ENCODE measurements around the gene SGF29. TPM values are rescaled to one million over a fixed set of nuclear protein-coding genes. Genes with fewer than 3 reads are reported as not detected.

The SGF29 gene
- 25.3 TPM for total RNA-seq (2013)
- 10 to 100 TPM; 14.0 to 24.3 (median 18.8) TPM for polyA plus RNA-seq
- polyA minus RNA-seq: 20.0 and 31.0 TPM in 2 replicates
- 4.1 to 17.4 (median 11.5) reads per million in 11 experiments for total RNA-seq

DNA sequence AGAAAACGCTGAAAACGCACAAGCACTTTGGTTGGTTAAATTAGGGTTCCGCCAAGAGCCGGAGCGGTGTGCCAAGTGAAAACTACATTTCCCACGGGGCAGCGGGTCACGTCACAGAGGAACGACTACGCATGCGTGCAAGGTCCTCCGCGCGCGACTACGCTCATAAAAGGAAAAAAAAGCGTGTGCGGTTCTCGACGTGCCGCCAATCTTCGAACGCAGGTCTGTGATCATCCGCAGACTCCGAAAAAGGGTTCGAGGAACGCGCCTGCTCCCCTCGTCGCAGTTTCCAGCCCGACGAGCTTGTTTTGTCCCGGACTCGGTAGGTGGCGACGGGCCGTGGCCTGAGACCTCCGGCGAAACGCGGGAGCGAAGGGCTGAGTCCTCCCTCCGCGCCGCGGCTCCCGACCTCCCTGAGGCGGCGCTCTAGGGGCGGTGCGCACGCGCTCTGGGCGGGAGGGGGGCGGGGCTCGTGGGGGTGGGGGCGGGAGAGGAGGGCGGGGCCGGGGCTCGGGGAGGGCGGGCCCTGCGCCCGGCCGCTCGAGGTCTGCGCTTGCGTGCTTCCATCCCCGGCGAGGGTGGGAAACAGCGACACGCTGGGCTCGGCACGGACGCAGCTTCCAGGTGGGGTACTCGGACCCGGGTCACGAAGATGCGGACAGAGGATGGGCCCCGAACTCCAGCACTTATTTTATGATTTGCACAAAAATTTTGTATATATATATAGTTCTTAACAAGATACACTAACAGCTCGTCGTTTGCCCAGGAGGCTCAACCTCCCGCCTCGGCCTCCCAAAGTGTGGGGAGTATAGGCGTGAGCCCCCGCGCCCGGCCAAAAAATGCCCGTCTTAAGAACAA, at the start of gene SGF29:
TSS of gene SGF29 (plus strand) at position 145 of the 858 bp plus-strand sequence. CDS start 27,150 bp downstream, outside the sequence.
- peaks cover 5% of the 10 kb centered on the region for H4K20me1 ChIP-seq (ENCODE audit: insufficient read depth, low read length)
- Mint-ChIP-seq H3K27ac (peak within 1 kb of the TSS; percentile 95 to 99 (median 98)), H3K9me3 (peaks cover 0 to 2% (median 0%) of the 10 kb centered on the region in 7 donors), H3K4me3 (peak within 1 kb of the TSS; percentile 87 to 90), H3K36me3 (peaks cover 15 to 22% of the 10 kb centered on the region in 2 donors), H3K27me3 (ENCODE audit: low read depth in 3 of 3) (peaks cover 0 to 1% (median 1%) of the 10 kb centered on the region in 3 donors), H3K4me1 (peaks cover 28% of the 10 kb centered on the region)
- H3K4me2 ChIP-seq (replicated peaks; ENCODE audit: extremely low read depth, low read length, poor library complexity, severe bottlenecking): peak within 1 kb of the TSS; percentile 82
- peak within 1 kb of the TSS; percentile 77 for H2AFZ ChIP-seq (ENCODE audit: insufficient read depth, low read depth, low read length, poor library complexity, severe bottlenecking)
- intact Hi-C loops (cut with micrococcal nuclease): loop anchor here (5.0 to 10.0 kb wide), 3 partner anchors 62 to 371 kb away; partner anchors contain the start of genes APOBR (in 1 of the 2), CLN3 (in 1 of the 2), RABEP2 (in 1 of the 2) and TUFM (in 1 of the 2)
- peaks cover 16 to 31% of the 10 kb centered on the region in 2 donors for H3K4me1 ChIP-seq (ENCODE audit: control insufficient read depth in 1 of 2, insufficient read depth in 2 of 2, low read length in 2 of 2)
- peaks cover 12 to 25% of the 10 kb centered on the region in 2 donors for H3K36me3 ChIP-seq (replicated peaks in 1 of 2; ENCODE audit: control insufficient read depth in 1 of 2, insufficient read depth in 2 of 2, low read length in 2 of 2)
- H3K27me3 ChIP-seq (ENCODE audit: control insufficient read depth in 2 of 2, insufficient read depth in 2 of 2, low read length in 2 of 2): no peaks in the 10 kb centered on the region
- TF ChIP-seq, protein P1, sequence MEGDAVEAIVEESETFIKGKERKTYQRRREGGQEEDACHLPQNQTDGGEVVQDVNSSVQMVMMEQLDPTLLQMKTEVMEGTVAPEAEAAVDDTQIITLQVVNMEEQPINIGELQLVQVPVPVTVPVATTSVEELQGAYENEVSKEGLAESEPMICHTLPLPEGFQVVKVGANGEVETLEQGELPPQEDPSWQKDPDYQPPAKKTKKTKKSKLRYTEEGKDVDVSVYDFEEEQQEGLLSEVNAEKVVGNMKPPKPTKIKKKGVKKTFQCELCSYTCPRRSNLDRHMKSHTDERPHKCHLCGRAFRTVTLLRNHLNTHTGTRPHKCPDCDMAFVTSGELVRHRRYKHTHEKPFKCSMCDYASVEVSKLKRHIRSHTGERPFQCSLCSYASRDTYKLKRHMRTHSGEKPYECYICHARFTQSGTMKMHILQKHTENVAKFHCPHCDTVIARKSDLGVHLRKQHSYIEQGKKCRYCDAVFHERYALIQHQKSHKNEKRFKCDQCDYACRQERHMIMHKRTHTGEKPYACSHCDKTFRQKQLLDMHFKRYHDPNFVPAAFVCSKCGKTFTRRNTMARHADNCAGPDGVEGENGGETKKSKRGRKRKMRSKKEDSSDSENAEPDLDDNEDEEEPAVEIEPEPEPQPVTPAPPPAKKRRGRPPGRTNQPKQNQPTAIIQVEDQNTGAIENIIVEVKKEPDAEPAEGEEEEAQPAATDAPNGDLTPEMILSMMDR (IDR thresholded peaks at IDR 0.05): peak; percentile 12
- 6% methylated on average over 45 of the region's 88 CpGs for WGBS (ENCODE audit: insufficient coverage)
- DNase-seq: peak; percentile 91 to 92 (median 92)
- peak within 1 kb of the TSS; percentile 95 to 99 for H3K27ac ChIP-seq (ENCODE audit: low read depth in 1 of 2, low read length in 2 of 2)
- peak within 1 kb of the TSS; percentile 56 to 84 (median 71) for H3K4me3 ChIP-seq (replicated peaks in 1 of 3; ENCODE audit: low read depth in 2 of 3, low read length in 3 of 3)
- no peaks in the 10 kb centered on the region for H3K9me3 ChIP-seq (replicated peaks in 1 of 2; ENCODE audit: control insufficient read depth in 1 of 2, insufficient read depth in 1 of 2, low read length in 2 of 2)
- H3K9ac ChIP-seq (ENCODE audit: insufficient read depth, low read length, poor library complexity, severe bottlenecking): peak within 1 kb of the TSS; percentile 79
- peaks cover 37% of the 10 kb centered on the region for H3K79me2 ChIP-seq (ENCODE audit: insufficient read depth, low read length)

DNA sequence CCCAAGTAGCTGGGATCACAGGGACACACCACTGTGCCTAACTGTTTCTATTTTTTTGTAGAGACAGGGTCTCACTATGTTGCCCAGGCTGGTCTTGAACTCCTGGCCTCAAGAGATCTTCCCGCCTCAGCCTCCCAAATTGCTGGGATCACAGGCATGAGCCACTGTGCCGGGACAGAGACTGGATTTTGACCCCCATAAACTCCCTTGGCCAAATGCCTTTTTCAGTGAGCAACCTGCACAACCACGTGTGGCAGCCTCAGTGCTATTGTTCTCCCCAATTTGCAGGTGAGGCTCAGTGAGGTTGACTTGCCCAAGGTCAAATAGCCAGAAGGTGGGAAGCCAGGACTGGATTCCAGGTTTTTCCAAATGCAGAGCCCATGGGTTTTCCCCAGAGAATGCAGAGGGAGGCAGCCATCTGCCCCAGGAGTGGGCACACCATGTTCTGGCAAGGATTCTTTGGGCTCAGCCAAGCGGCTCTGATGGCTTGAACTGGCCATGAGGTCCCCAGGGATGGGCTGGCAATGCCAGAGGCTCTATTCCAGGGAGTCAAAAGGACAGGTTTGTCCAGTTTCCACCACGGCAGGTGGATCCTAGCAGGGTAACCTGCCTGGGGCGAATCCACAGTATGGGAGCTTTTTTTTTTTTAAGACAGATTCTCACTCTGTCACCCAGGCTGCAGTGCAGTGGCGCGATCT, 48.9 kb upstream of the SGF29 start:
- Histone ChIP-seq H3K27me3 (ENCODE audit: control insufficient read depth in 2 of 2, insufficient read depth in 2 of 2, low read length in 2 of 2) (no peaks in the 10 kb centered on the region), H3K9ac (ENCODE audit: insufficient read depth, low read length, poor library complexity, severe bottlenecking) (no peak overlapping the region), H3K36me3 (replicated peaks in 1 of 2; ENCODE audit: control insufficient read depth in 1 of 2, insufficient read depth in 2 of 2, low read length in 2 of 2) (peaks cover 8 to 35% of the 10 kb centered on the region in 2 donors), H3K4me3 (replicated peaks in 1 of 3; ENCODE audit: low read depth in 2 of 3, low read length in 3 of 3) (peak overlapping the region in 1 of 3 experiments; percentile 75), H4K20me1 (ENCODE audit: insufficient read depth, low read length) (peaks cover 14% of the 10 kb centered on the region), H3K79me2 (ENCODE audit: insufficient read depth, low read length) (peaks cover 4% of the 10 kb centered on the region), H3K9me3 (replicated peaks in 1 of 2; ENCODE audit: control insufficient read depth in 1 of 2, insufficient read depth in 1 of 2, low read length in 2 of 2) (no peaks in the 10 kb centered on the region), H3K4me2 (replicated peaks; ENCODE audit: extremely low read depth, low read length, poor library complexity, severe bottlenecking) (no peak overlapping the region), H3K4me1 (ENCODE audit: control insufficient read depth in 1 of 2, insufficient read depth in 2 of 2, low read length in 2 of 2) (peaks cover 38 to 43% of the 10 kb centered on the region in 2 donors), H3K27ac (ENCODE audit: low read depth in 1 of 2, low read length in 2 of 2) (peak overlapping the region in 1 of 2 donors; percentile 82), H2AFZ (ENCODE audit: insufficient read depth, low read depth, low read length, poor library complexity, severe bottlenecking) (no peak overlapping the region)
- Mint-ChIP-seq H3K36me3 (peaks cover 12 to 19% of the 10 kb centered on the region in 2 donors), H3K4me1 (peaks cover 53% of the 10 kb centered on the region), H3K4me3 (no peak overlapping the region), H3K27ac (peak overlapping the region in 2 of 7 donors; percentile 94 to 96), H3K9me3 (peaks cover 0 to 1% (median 0%) of the 10 kb centered on the region in 7 donors), H3K27me3 (ENCODE audit: low read depth in 3 of 3) (peaks cover 1 to 2% (median 2%) of the 10 kb centered on the region in 3 donors)
- TF ChIP-seq, protein P1 (IDR thresholded peaks at IDR 0.05): no peak
- 98% methylated on average over 5 of the region's 8 CpGs for WGBS (ENCODE audit: insufficient coverage)
- DNase-seq: no peak
- intact Hi-C loops (cut with micrococcal nuclease): no loop called here

Data from CD14-positive monocyte (primary cell).